Islet precursor cell (in vitro differentiated cells): ENCODE results near the gene GRIK5.

Source experiments
- DNase-seq: peaks from one replicate; pipeline ENCODE4 v3.0.0-alpha.2; 2018

GRIK5 gene

GRCh38 chr19:42075364-42075615 lies 5.3 kb upstream of the GRIK5 start:
- DNase-seq = no peak

- DNase-seq = no peak
Measured at GRCh38 chr19:42074513-42075363, 4.7 kb upstream of the GRIK5 start.

- DNase-seq = no peak
Measured at GRCh38 chr19:42071247-42071646, 1.2 kb upstream of the GRIK5 start.

- DNase-seq = peak; percentile 52
Measured at GRCh38 chr19:42068756-42069571, 1.0 kb downstream of the GRIK5 start.

- DNase-seq = peak; percentile 48
Measured at GRCh38 chr19:42068361-42068755, 1.6 kb downstream of the GRIK5 start.

GRCh38 chr19:42067315-42067888 lies 2.6 kb downstream of the GRIK5 start:
- peak; percentile 47 for DNase-seq

- DNase-seq = no peak
Measured at GRCh38 chr19:42066075-42066754, 3.8 kb downstream of the GRIK5 start.

- DNase-seq = no peak
Measured at GRCh38 chr19:42065511-42065910, 4.5 kb downstream of the GRIK5 start.

GRCh38 chr19:42065051-42065450 lies 5.0 kb downstream of the GRIK5 start:
- DNase-seq = no peak

GRCh38 chr19:42064432-42064831 lies 5.6 kb downstream of the GRIK5 start:
- DNase-seq = no peak

- DNase-seq = no peak
Measured at GRCh38 chr19:42062381-42062780, 7.6 kb downstream of the GRIK5 start.

- no peak for DNase-seq
Measured at GRCh38 chr19:42060117-42060516, 9.9 kb downstream of the GRIK5 start.

- DNase-seq = no peak
Measured at GRCh38 chr19:42059196-42059595, 10.8 kb downstream of the GRIK5 start.

- no peak for DNase-seq
Measured at GRCh38 chr19:42057846-42058245, 12.2 kb downstream of the GRIK5 start.

- DNase-seq = no peak
Measured at GRCh38 chr19:42054205-42054604, 15.8 kb downstream of the GRIK5 start.

GRCh38 chr19:42053037-42053935 lies 16.7 kb downstream of the GRIK5 start:
- no peak for DNase-seq

GRCh38 chr19:42052241-42052863 lies 17.7 kb downstream of the GRIK5 start:
- no peak for DNase-seq

- DNase-seq = no peak
Measured at GRCh38 chr19:42051166-42052115, 18.6 kb downstream of the GRIK5 start.

GRCh38 chr19:42048992-42049391 lies 21.0 kb downstream of the GRIK5 start:
- no peak for DNase-seq

GRCh38 chr19:42045575-42045974 lies 24.4 kb downstream of the GRIK5 start:
- no peak for DNase-seq
